Spleen (tissue), 11 donors: Measurements from ENCODE around the gene RGS6. TPM values are rescaled to one million over a fixed set of nuclear protein-coding genes. Genes with fewer than 3 reads are reported as not detected.

ENCODE experiments used
- DNase-seq: peaks from one replicate; pipeline ENCODE4 v3.0.0-alpha.2; 2020
- H3K27ac ChIP-seq, 8 donors: fragments of 200-600 bp; sonication (generic) in 7 of 8; 1 replicate in 4 of 8; 2 replicates in 4 of 8; pipeline versions ENCODE4 v1.5.0 to v1.8.0; 2016 to 2021; ENCODE audit warnings: inconsistent platforms in 4 of 8, mild to moderate bottlenecking in 4 of 8, moderate library complexity in 1 of 8
- H3K27me3 ChIP-seq, 7 donors: fragments of 200-600 bp; sonication (generic) in 6 of 7; replicated peaks in 1 of 7; 1 replicate in 4 of 7; 2 replicates in 3 of 7; pipeline versions ENCODE4 v1.5.0 to v1.8.0; 2016 to 2021; ENCODE audit warnings: inconsistent platforms in 3 of 7, mild to moderate bottlenecking in 1 of 7
- H3K36me3 ChIP-seq, 6 donors: fragments of 200-600 bp; sonication (generic) in 5 of 6; 1 replicate in 4 of 6; 2 replicates in 2 of 6; pipeline versions ENCODE4 v1.5.0 to v1.8.0; 2016 to 2021; ENCODE audit warnings: inconsistent platforms in 2 of 6
- H3K4me1 ChIP-seq, 6 donors: fragments of 200-600 bp; sonication (generic) in 5 of 6; 1 replicate in 3 of 6; 2 replicates in 3 of 6; pipeline versions ENCODE4 v1.5.0 to v1.8.0; 2016 to 2021; ENCODE audit warnings: inconsistent platforms in 3 of 6
- H3K4me3 ChIP-seq, 8 donors: fragments of 200-600 bp; sonication (generic) in 7 of 8; 1 replicate in 4 of 8; 2 replicates in 4 of 8; pipeline versions ENCODE4 v1.5.0 to v1.8.0; 2016 to 2021; ENCODE audit warnings: inconsistent platforms in 4 of 8, mild to moderate bottlenecking in 4 of 8, moderate library complexity in 2 of 8
- H3K9me3 ChIP-seq, 8 donors: fragments of 200-600 bp; sonication (generic) in 7 of 8; 1 replicate in 4 of 8; 2 replicates in 4 of 8; pipeline versions ENCODE4 v1.5.0 to v1.8.0; 2016 to 2021; ENCODE audit warnings: inconsistent platforms in 4 of 8
- POLR2A ChIP-seq, 3 donors: fragments of 450-650 bp; IDR thresholded peaks; one replicate each; pipeline ENCODE4 v1.5.1; 2017; ENCODE audit warnings: antibody characterized with exemption in 3 of 3, mild to moderate bottlenecking in 1 of 3
- POLR2AphosphoS5 ChIP-seq, 3 donors: sonication (generic); formaldehyde crosslinking; IDR thresholded peaks; one replicate each; pipeline ENCODE4 v1.5.1; 2017; ENCODE audit warnings: antibody characterized with exemption in 3 of 3
- WGBS, 5 donors: extraction: QIAGEN DNeasy Blood & Tissue Kit in 3 of 5; methylation state at CpG; one replicate each; pipeline versions ENCODE4 v1.1.5 to v1.1.7; 2013 to 2018; 5-methylcytosine and 5-hydroxymethylcytosine counted together
- intact Hi-C: fragments of 100-400 bp; cut with DNase I; formaldehyde crosslinking; loops from one replicate; pipeline ENCODE4 v1.15.0; 2023; ENCODE audit warnings: low total_unique reads
- polyA plus RNA-seq, 3 donors: library from polyadenylated mRNA; stranded (reverse); fragments of 200-250 nt; gene quantifications; one replicate each; pipeline ENCODE4 v1.2.1, GENCODE V29; 2013
- total RNA-seq, 7 donors: library from RNA; depleted of rRNA in 3 of 7; stranded (reverse); fragments of >200 nt in 3 of 7; fragmentation: NEBNext Ultra II Directional in 4 of 7; extraction: Animal tissue kit (Norgen Biotek cat#: 25700) in 4 of 7; gene quantifications; one replicate each; pipeline versions ENCODE4 v1.1.0 to v1.2.1, GENCODE V29; 2016 to 2021
- TF ChIP-seq, protein P1 (sequence below), 11 experiments: fragments of 200-600 bp in 7 of 11; fragments of 450-650 bp in 4 of 11; sonication (generic) in 4 of 11; IDR thresholded peaks in 8 of 11; conservative IDR thresholded peaks in 3 of 11; 1 replicate in 7 of 11; 2 replicates in 4 of 11; pipeline versions ENCODE4 v1.4.0 to v1.8.0; 2016 to 2021; ENCODE audit warnings: antibody characterized with exemption in 11 of 11, inconsistent platforms in 4 of 11, mild to moderate bottlenecking in 1 of 11
- donor health status: healthy with polysubstance abuse.
- donor health status: DM: no; HTN: no; CAD: no; lungs with moderate emphysema.
- donor health status: DM: no; HTN: no; CAD: no.
- donor health status: Bipolar disorder and iron deficiency.
- donor health status: healthy.
- donor health status: DM: no; HTN: no; CAD: no.
- donor health status: DM: yes; HTN: yes; CAD: no.

RGS6 gene
- total and polyA plus RNA-seq, 10 donors: 0.20 to 8.1 (median 2.3) TPM

DNA sequence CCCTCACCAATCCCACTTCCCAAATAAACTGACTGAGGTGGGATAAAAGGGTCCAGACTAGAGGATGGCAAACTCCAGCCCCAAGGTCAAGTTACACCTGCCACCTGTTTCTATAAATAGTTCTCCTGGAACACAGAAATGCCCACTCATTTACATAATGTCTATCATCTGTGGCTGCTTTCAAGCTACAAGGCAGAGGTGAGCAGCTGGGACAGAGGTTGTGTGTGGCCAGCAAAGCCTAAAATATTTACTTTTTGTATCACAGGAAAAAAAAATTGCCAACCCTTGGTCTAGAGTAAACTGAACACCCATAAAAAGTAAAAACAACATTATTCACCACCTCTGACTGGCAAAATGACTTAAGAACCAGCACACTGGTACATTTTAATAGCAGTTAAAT, 269.4 kb downstream of the RGS6 start:
- H3K4me3 ChIP-seq: no peak overlapping the region
- TF ChIP-seq, protein P1, sequence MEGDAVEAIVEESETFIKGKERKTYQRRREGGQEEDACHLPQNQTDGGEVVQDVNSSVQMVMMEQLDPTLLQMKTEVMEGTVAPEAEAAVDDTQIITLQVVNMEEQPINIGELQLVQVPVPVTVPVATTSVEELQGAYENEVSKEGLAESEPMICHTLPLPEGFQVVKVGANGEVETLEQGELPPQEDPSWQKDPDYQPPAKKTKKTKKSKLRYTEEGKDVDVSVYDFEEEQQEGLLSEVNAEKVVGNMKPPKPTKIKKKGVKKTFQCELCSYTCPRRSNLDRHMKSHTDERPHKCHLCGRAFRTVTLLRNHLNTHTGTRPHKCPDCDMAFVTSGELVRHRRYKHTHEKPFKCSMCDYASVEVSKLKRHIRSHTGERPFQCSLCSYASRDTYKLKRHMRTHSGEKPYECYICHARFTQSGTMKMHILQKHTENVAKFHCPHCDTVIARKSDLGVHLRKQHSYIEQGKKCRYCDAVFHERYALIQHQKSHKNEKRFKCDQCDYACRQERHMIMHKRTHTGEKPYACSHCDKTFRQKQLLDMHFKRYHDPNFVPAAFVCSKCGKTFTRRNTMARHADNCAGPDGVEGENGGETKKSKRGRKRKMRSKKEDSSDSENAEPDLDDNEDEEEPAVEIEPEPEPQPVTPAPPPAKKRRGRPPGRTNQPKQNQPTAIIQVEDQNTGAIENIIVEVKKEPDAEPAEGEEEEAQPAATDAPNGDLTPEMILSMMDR (IDR thresholded peaks at IDR 0.05 in 8 of 11, conservative IDR thresholded peaks at IDR 0.05 in 3 of 11): no peak
- no peak for TF ChIP-seq POLR2A (IDR thresholded peaks at IDR 0.05)
- TF ChIP-seq POLR2AphosphoS5 (IDR thresholded peaks at IDR 0.05): no peak
- H3K27ac ChIP-seq: no peak overlapping the region
- no peaks in the 10 kb centered on the region for H3K27me3 ChIP-seq
- DNase-seq: no peak
- H3K9me3 ChIP-seq: peaks cover 0 to 11% (median 0%) of the 10 kb centered on the region in 8 donors
- no peaks in the 10 kb centered on the region for H3K4me1 ChIP-seq
- intact Hi-C loops: no loop called here
- H3K36me3 ChIP-seq: no peaks in the 10 kb centered on the region

DNA sequence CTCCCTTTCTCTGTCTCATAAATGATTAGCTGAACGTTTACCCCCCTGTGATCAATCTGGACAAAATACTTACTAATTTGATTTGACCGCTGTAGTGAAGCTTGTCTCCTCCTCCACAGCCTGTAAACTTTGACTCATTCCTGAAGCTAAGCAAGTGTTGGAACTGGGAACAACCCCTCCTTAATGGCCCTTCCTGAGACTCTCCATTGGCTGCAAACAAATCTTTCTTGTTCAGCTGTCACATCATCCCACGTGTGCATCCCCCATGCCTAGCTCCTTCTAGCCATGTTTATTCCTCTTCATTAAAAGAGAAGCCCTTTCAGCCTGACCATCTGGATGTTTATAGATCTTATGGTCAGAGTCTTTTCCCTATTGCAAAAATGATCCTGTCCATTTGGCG, 281.2 kb downstream of the RGS6 start:
- H3K4me1 ChIP-seq: no peaks in the 10 kb centered on the region
- WGBS, 5 donors: 72 to 85% (median 76%) methylated on average over 4 of the region's 4 CpGs
- no peak overlapping the region for H3K27ac ChIP-seq
- no peak for TF ChIP-seq POLR2AphosphoS5 (IDR thresholded peaks at IDR 0.05)
- no peak overlapping the region for H3K4me3 ChIP-seq
- intact Hi-C loops: no loop called here
- H3K27me3 ChIP-seq: no peaks in the 10 kb centered on the region
- H3K9me3 ChIP-seq: peaks cover 0 to 10% (median 0%) of the 10 kb centered on the region in 8 donors
- DNase-seq: no peak
- H3K36me3 ChIP-seq: no peaks in the 10 kb centered on the region

DNA sequence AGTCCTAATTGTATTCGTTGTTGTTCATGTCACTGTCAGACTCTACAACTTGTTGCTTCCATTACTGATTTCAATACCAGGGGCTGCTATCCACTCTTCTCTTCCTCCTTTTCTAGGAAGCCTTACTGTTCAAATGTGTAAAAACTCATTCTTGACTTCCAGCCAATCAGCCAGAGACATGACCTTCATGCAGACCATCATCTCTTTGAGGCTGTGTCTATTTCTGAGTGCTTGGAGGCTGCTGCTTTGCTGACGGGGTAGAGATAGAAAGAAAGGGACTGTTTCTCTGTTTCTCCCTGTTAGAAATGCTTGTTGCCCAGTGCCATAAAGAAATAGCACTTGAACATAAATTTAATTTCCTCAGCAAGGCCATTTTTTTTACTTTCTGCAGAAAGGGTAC, 282.9 kb downstream of the RGS6 start:
- Histone ChIP-seq H3K4me3 (no peak overlapping the region), H3K4me1 (no peaks in the 10 kb centered on the region), H3K36me3 (no peaks in the 10 kb centered on the region), H3K27me3 (no peaks in the 10 kb centered on the region), H3K9me3 (peaks cover 0 to 15% (median 0%) of the 10 kb centered on the region in 8 donors), H3K27ac (no peak overlapping the region)
- TF ChIP-seq POLR2A (IDR thresholded peaks at IDR 0.05) (no peak), POLR2AphosphoS5 (IDR thresholded peaks at IDR 0.05) (no peak)
- TF ChIP-seq, protein P1 (IDR thresholded peaks at IDR 0.05 in 8 of 11, conservative IDR thresholded peaks at IDR 0.05 in 3 of 11): no peak
- intact Hi-C loops: no loop called here
- 76 to 82% (median 80%) methylated on average over 2 of the region's 2 CpGs for WGBS, 5 donors
- no peak for DNase-seq

- Histone ChIP-seq H3K36me3 (no peaks in the 10 kb centered on the region), H3K4me3 (no peak overlapping the region), H3K4me1 (no peaks in the 10 kb centered on the region), H3K27me3 (no peaks in the 10 kb centered on the region), H3K9me3 (peaks cover 0 to 34% (median 8%) of the 10 kb centered on the region in 8 donors), H3K27ac (no peak overlapping the region)
- intact Hi-C loops: no loop called here
- TF ChIP-seq POLR2A (IDR thresholded peaks at IDR 0.05) (no peak), POLR2AphosphoS5 (IDR thresholded peaks at IDR 0.05) (no peak)
- TF ChIP-seq, protein P1 (IDR thresholded peaks at IDR 0.05 in 8 of 11, conservative IDR thresholded peaks at IDR 0.05 in 3 of 11): no peak
- no peak for DNase-seq
- 86 to 100% (median 89%) methylated on average over 1 of the region's 1 CpG for WGBS, 5 donors
Observed at GRCh38 chr14:72217135-72217534, 284.9 kb downstream of the RGS6 start.

DNA sequence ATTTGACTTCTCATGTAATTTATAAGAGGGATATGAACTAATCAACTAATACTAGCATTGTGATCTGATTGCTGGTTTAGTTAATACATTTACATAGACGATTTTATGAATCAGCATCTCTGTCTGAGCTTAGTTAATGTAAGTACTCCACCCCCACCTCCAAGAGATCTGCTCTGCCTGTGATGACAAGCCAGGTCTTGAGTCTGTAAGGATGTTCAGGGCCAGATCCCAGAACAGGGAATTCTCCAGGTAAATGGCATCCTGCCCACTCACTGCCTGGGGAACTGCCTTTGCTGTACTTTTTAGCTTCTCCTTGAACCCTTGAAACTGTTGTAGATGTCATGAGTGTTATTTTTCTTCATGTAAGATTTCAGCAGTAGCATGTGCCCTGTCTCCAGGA, 289.8 kb downstream of the RGS6 start:
- Histone ChIP-seq H3K36me3 (no peaks in the 10 kb centered on the region), H3K27me3 (no peaks in the 10 kb centered on the region), H3K4me1 (no peaks in the 10 kb centered on the region), H3K27ac (no peak overlapping the region), H3K4me3 (no peak overlapping the region), H3K9me3 (peaks cover 0 to 31% (median 8%) of the 10 kb centered on the region in 8 donors)
- no peak for DNase-seq
- TF ChIP-seq POLR2A (IDR thresholded peaks at IDR 0.05) (no peak), POLR2AphosphoS5 (IDR thresholded peaks at IDR 0.05) (no peak)
- TF ChIP-seq, protein P1 (IDR thresholded peaks at IDR 0.05 in 8 of 11, conservative IDR thresholded peaks at IDR 0.05 in 3 of 11): no peak
- intact Hi-C loops: no loop called here
- WGBS, 5 donors: 62 to 90% (median 73%) methylated on average over 1 of the region's 1 CpG
